ENCODE data around the gene SLC25A25.
"Not testable (repeated sequence)": the region's sequence is repeated elsewhere in the genome, so short reads cannot be mapped to it uniquely, and the experiment has no call there.

The SLC25A25 gene

GRCh38 chr9:128105538-128106175 lies 37.6 kb downstream of the SLC25A25 start:
- ATAC-seq = no peak
- Mint-ChIP-seq H3K4me3 (no peak overlapping the region), H3K27me3 (no peaks in the 10 kb centered on the region), H3K27ac (peak overlapping the region in 1 of 2 donors; percentile 27), H3K9me3 (no peaks in the 10 kb centered on the region), H3K4me1 (peaks cover 50% of the 10 kb centered on the region)
- no peak for DNase-seq

GRCh38 chr9:128106181-128106939 lies 38.3 kb downstream of the SLC25A25 start:
- no peaks in the 10 kb centered on the region for H3K9me3 Mint-ChIP-seq
- DNase-seq (no peak), ATAC-seq (no peak)
- H3K4me1 Mint-ChIP-seq = peaks cover 42% of the 10 kb centered on the region
- no peak overlapping the region for H3K4me3 Mint-ChIP-seq
- peak overlapping the region; percentile 59 to 61 for H3K27ac Mint-ChIP-seq
- no peaks in the 10 kb centered on the region for H3K27me3 Mint-ChIP-seq

GRCh38 chr9:128106940-128107467 lies 39.0 kb downstream of the SLC25A25 start:
- Mint-ChIP-seq H3K27ac (peak overlapping the region in 1 of 2 donors; percentile 61), H3K4me1 (peaks cover 39% of the 10 kb centered on the region), H3K27me3 (no peaks in the 10 kb centered on the region), H3K9me3 (no peaks in the 10 kb centered on the region), H3K4me3 (no peak overlapping the region)
- DNase-seq (no peak), ATAC-seq (no peak)

GRCh38 chr9:128107468-128108268 lies 39.6 kb downstream of the SLC25A25 start:
- Mint-ChIP-seq H3K27ac (peak overlapping the region in 1 of 2 donors; percentile 44), H3K9me3 (no peaks in the 10 kb centered on the region), H3K27me3 (no peaks in the 10 kb centered on the region), H3K4me1 (peaks cover 32% of the 10 kb centered on the region), H3K4me3 (no peak overlapping the region)
- DNase-seq (no peak), ATAC-seq (no peak)

- no peak for DNase-seq
- Mint-ChIP-seq H3K27me3 (no peaks in the 10 kb centered on the region), H3K4me3 (no peak overlapping the region), H3K27ac (peak overlapping the region in 1 of 2 donors; percentile 76), H3K9me3 (no peaks in the 10 kb centered on the region), H3K4me1 (peaks cover 24% of the 10 kb centered on the region)
- no peak for ATAC-seq
Observed at GRCh38 chr9:128108269-128109049, 40.4 kb downstream of the SLC25A25 start.

GRCh38 chr9:128109050-128109709 lies 41.1 kb downstream of the SLC25A25 start:
- no peak for ATAC-seq
- H3K9me3 Mint-ChIP-seq = no peaks in the 10 kb centered on the region

GRCh38 chr9:128111726-128112125 lies 43.7 kb downstream of the SLC25A25 start:
- H3K9me3 Mint-ChIP-seq, H3K27ac Mint-ChIP-seq, DNase-seq, H3K27me3 Mint-ChIP-seq, ATAC-seq, H3K4me3 Mint-ChIP-seq: not testable (repeated sequence)
- peaks cover 23% of the 10 kb centered on the region for H3K4me1 Mint-ChIP-seq

More at GRCh38 chr9:128109050-128109709, 41.1 kb downstream of the SLC25A25 start:
- Mint-ChIP-seq H3K27ac (peak overlapping the region in 1 of 2 donors; percentile 76), H3K4me3 (no peak overlapping the region), H3K4me1 (peaks cover 17% of the 10 kb centered on the region), H3K27me3 (no peaks in the 10 kb centered on the region)
- no peak for DNase-seq

GRCh38 chr9:128113526-128114325 lies 45.7 kb downstream of the SLC25A25 start:
- Mint-ChIP-seq H3K4me3 (no peak overlapping the region), H3K9me3 (no peaks in the 10 kb centered on the region), H3K27ac (peak overlapping the region; percentile 31 to 86), H3K27me3 (no peaks in the 10 kb centered on the region), H3K4me1 (peaks cover 29% of the 10 kb centered on the region)
- ATAC-seq (no peak), DNase-seq (no peak)

- no peak overlapping the region for H3K4me3 Mint-ChIP-seq
- H3K9me3 Mint-ChIP-seq = no peaks in the 10 kb centered on the region
- ATAC-seq = no peak
- peak overlapping the region; percentile 31 to 48 for H3K27ac Mint-ChIP-seq
- H3K27me3 Mint-ChIP-seq = no peaks in the 10 kb centered on the region
- H3K4me1 Mint-ChIP-seq = peaks cover 30% of the 10 kb centered on the region
- no peak for DNase-seq
Observed at GRCh38 chr9:128114326-128115186, 46.5 kb downstream of the SLC25A25 start.

GRCh38 chr9:128115187-128116103 lies 47.4 kb downstream of the SLC25A25 start:
- ATAC-seq = peak; percentile 32
- H3K9me3 Mint-ChIP-seq = no peaks in the 10 kb centered on the region

GRCh38 chr9:128116104-128117083 lies 48.4 kb downstream of the SLC25A25 start:
- H3K4me1 Mint-ChIP-seq = peaks cover 30% of the 10 kb centered on the region
- no peak for ATAC-seq
- no peaks in the 10 kb centered on the region for H3K9me3 Mint-ChIP-seq
- peak overlapping the region; percentile 25 to 37 for H3K27ac Mint-ChIP-seq
- no peak overlapping the region for H3K4me3 Mint-ChIP-seq
- no peaks in the 10 kb centered on the region for H3K27me3 Mint-ChIP-seq
- no peak for DNase-seq

More at GRCh38 chr9:128115187-128116103, 47.4 kb downstream of the SLC25A25 start:
- H3K27ac Mint-ChIP-seq = peak overlapping the region in 1 of 2 donors; percentile 25
- DNase-seq = no peak
- H3K27me3 Mint-ChIP-seq = no peaks in the 10 kb centered on the region
- peaks cover 30% of the 10 kb centered on the region for H3K4me1 Mint-ChIP-seq
- no peak overlapping the region for H3K4me3 Mint-ChIP-seq

Measured in stimulated activated naive CD8-positive, alpha-beta T cell treated with anti-CD3 and anti-CD28 coated beads, Interleukin-15, amount 100 ng/mL, for 72 hours (primary cell).